SK-N-SH (cell line): Measurements from ENCODE around the gene SARDH. TPM values are rescaled to one million over a fixed set of nuclear protein-coding genes. Genes with fewer than 3 reads are reported as not detected.

Experiments
- CTCF ChIA-PET: fragments of 300-600, 350-600 bp; formaldehyde crosslinking; extraction: SDS; loops from one replicate; lab custom pipeline; 2021; lab: Yijun Ruan, JAX
- POLR2A ChIA-PET: fragments of 350-600 bp; sonication (Branson Sonifier 250); formaldehyde crosslinking; extraction: SDS; loops from one replicate; lab custom pipeline; 2020; ENCODE audit warnings: antibody characterized with exemption, inconsistent platforms; lab: Yijun Ruan, JAX
- DNase-seq: peaks from one replicate; pipeline ENCODE4 v3.0.0; 2012
- H2AFZ ChIP-seq: fragments of 200-600 bp; sonication (generic); 2 replicates; pipeline ENCODE4 v1.8.1; 2016; ENCODE audit warnings: antibody characterized with exemption, mild to moderate bottlenecking, low read depth
- H3F3A ChIP-seq: fragments of 200-600 bp; sonication (generic); replicated peaks from 2 replicates; pipeline ENCODE3; 2016; ENCODE audit warnings: antibody characterized with exemption, mild to moderate bottlenecking; ENCODE audit not compliant: insufficient read depth
- H3K27ac ChIP-seq, 2 experiments: fragments of 200-500 bp in 1 of 2; fragments of 200-600 bp in 1 of 2; sonication (Bioruptor generic) in 1 of 2; sonication (generic), shearing (Covaris generic) in 1 of 2; 2 replicates each; pipeline versions ENCODE4 v1.5.1 to v1.6.1; 2014 to 2016; ENCODE audit warnings: low read depth in 2 of 2, inconsistent platforms in 1 of 2, low read length in 1 of 2, mild to moderate bottlenecking in 1 of 2, mixed read lengths in 1 of 2
- H3K27me3 ChIP-seq: fragments of 200-600 bp; sonication (generic), shearing (Covaris generic); 2 replicates; pipeline ENCODE4 v1.6.1; 2016; ENCODE audit warnings: mixed run types; ENCODE audit not compliant: insufficient read depth
- H3K36me3 ChIP-seq, 2 experiments: fragments of 200-500 bp in 1 of 2; fragments of 200-600 bp in 1 of 2; sonication (Bioruptor generic) in 1 of 2; sonication (generic) in 1 of 2; replicated peaks in 1 of 2; 2 replicates each; pipeline versions ENCODE3 to v1.5.1; 2014 to 2016; ENCODE audit warnings: low read length in 1 of 2, mild to moderate bottlenecking in 1 of 2; ENCODE audit not compliant: insufficient read depth in 2 of 2, control insufficient read depth in 1 of 2
- H3K4me1 ChIP-seq, 2 experiments: fragments of 200-500 bp in 1 of 2; fragments of 200-600 bp in 1 of 2; sonication (Bioruptor generic) in 1 of 2; sonication (generic), shearing (Covaris generic) in 1 of 2; 2 replicates each; pipeline versions ENCODE4 v1.5.1 to v1.6.1; 2014 to 2016; ENCODE audit warnings: low read depth in 1 of 2, low read length in 1 of 2, mixed run types in 1 of 2; ENCODE audit not compliant: insufficient read depth in 2 of 2, control insufficient read depth in 1 of 2
- H3K4me2 ChIP-seq: fragments of 200-600 bp; sonication (generic), shearing (Covaris generic); 2 replicates; pipeline ENCODE4 v1.6.1; 2017; ENCODE audit warnings: mixed run types
- H3K4me3 ChIP-seq, 2 experiments: fragments of 200-500 bp in 1 of 2; fragments of 200-600 bp in 1 of 2; sonication (Bioruptor generic) in 1 of 2; sonication (generic), shearing (Covaris generic) in 1 of 2; 2 replicates each; pipeline versions ENCODE4 v1.5.1 to v1.8.1; 2014 to 2016; ENCODE audit warnings: low read depth in 2 of 2, inconsistent platforms in 1 of 2, low read length in 1 of 2, mild to moderate bottlenecking in 1 of 2, mixed read lengths in 1 of 2, moderate library complexity in 1 of 2
- H3K79me2 ChIP-seq: fragments of 200-600 bp; sonication (generic); 2 replicates; pipeline ENCODE4 v1.8.1; 2017; ENCODE audit warnings: mild to moderate bottlenecking; ENCODE audit not compliant: insufficient read depth
- H3K9ac ChIP-seq: fragments of 200-600 bp; sonication (generic); 2 replicates; pipeline ENCODE4 v1.6.1; 2017; ENCODE audit warnings: mixed run types
- H3K9me2 ChIP-seq: fragments of 200-600 bp; sonication (generic); 2 replicates; pipeline ENCODE4 v1.6.1; 2017; ENCODE audit warnings: mixed run types
- H3K9me3 ChIP-seq: fragments of 200-600 bp; sonication (generic); 2 replicates; pipeline ENCODE4 v1.6.1; 2017; ENCODE audit warnings: mixed run types, mild to moderate bottlenecking, moderate library complexity
- H4K20me1 ChIP-seq: fragments of 200-600 bp; sonication (generic); 2 replicates; pipeline ENCODE4 v1.6.1; 2017; ENCODE audit warnings: mild to moderate bottlenecking, mixed run types; ENCODE audit not compliant: insufficient read depth
- CHD2 ChIP-seq: fragments of 150-350 bp; IDR thresholded peaks from 2 replicates; pipeline ENCODE4 v1.6.1; 2018; ENCODE audit warnings: low read length; ENCODE audit not compliant: partially characterized antibody
- CTCF ChIP-seq: fragments of 200-600 bp; sonication (generic); IDR thresholded peaks from 2 replicates; pipeline ENCODE4 v1.6.1; 2017; ENCODE audit warnings: antibody characterized with exemption, mild to moderate bottlenecking, moderate library complexity
- EP300 ChIP-seq, 2 experiments: IDR thresholded peaks; 2 replicates each; pipeline versions ENCODE4 v1.4.0 to v1.6.1; 2012; ENCODE audit warnings: borderline replicate concordance in 1 of 2, low read depth in 1 of 2, low read length in 1 of 2
- FOSL2 ChIP-seq: IDR thresholded peaks from 2 replicates; pipeline ENCODE4 v1.4.0; 2012; ENCODE audit warnings: low read depth, mild to moderate bottlenecking, moderate library complexity, borderline replicate concordance
- FOXJ3 ChIP-seq: sonication (generic); formaldehyde crosslinking; IDR thresholded peaks from 2 replicates; pipeline ENCODE4 v1.5.1; 2020; ENCODE audit warnings: mild to moderate bottlenecking, missing genetic modification reagents
- FOXM1 ChIP-seq: IDR thresholded peaks from 2 replicates; pipeline ENCODE4 v1.4.0; 2012; ENCODE audit warnings: low read depth, mild to moderate bottlenecking
- NRF1 ChIP-seq: IDR thresholded peaks from 2 replicates; pipeline ENCODE4 v1.6.1; 2012; ENCODE audit warnings: low read depth, mild to moderate bottlenecking, low read length
- POLR2AphosphoS5 ChIP-seq: IDR thresholded peaks from 2 replicates; pipeline ENCODE4 v1.6.1; 2012; ENCODE audit warnings: low read depth, low read length
- RCOR1 ChIP-seq: fragments of 150-350 bp; IDR thresholded peaks from 2 replicates; pipeline ENCODE4 v1.6.1; 2017; ENCODE audit warnings: antibody characterized with exemption, low read length
- RXRA ChIP-seq: IDR thresholded peaks from 2 replicates; pipeline ENCODE4 v1.4.0; 2012; ENCODE audit warnings: low read depth, mild to moderate bottlenecking, borderline replicate concordance
- SIN3A ChIP-seq: IDR thresholded peaks from 2 replicates; pipeline ENCODE4 v1.6.1; 2012; ENCODE audit warnings: low read depth, mild to moderate bottlenecking, low read length, moderate library complexity, borderline replicate concordance
- SMC3 ChIP-seq: IDR thresholded peaks from 2 replicates; pipeline ENCODE4 v1.6.1; 2012; ENCODE audit warnings: low read depth, low read length, improper control_type of control experiment
- TAF1 ChIP-seq: IDR thresholded peaks from 2 replicates; pipeline ENCODE4 v1.6.1; 2012; ENCODE audit warnings: low read depth, mild to moderate bottlenecking, low read length, moderate library complexity, borderline replicate concordance
- TCF12 ChIP-seq: IDR thresholded peaks from 2 replicates; pipeline ENCODE4 v1.4.0; 2012
- TEAD4 ChIP-seq: IDR thresholded peaks from 2 replicates; pipeline ENCODE4 v1.4.0; 2012; ENCODE audit warnings: mild to moderate bottlenecking, borderline replicate concordance; ENCODE audit not compliant: insufficient read depth
- USF1 ChIP-seq: IDR thresholded peaks from 2 replicates; pipeline ENCODE4 v1.4.0; 2012; ENCODE audit warnings: low read depth, borderline replicate concordance
- WGBS: methylation state at CpG from one replicate; pipeline ENCODE4 v1.1.6; 2017; ENCODE audit warnings: low lambda C conversion rate; 5-methylcytosine and 5-hydroxymethylcytosine counted together
- polyA plus RNA-seq, 3 experiments: library from polyadenylated mRNA; depleted of rRNA; stranded (reverse); fragments of >200 nt; gene quantifications; 2 replicates each; pipeline ENCODE4 v1.2.3, GENCODE V29; 2012
- TF ChIP-seq, protein P1 (sequence below): IDR thresholded peaks from 2 replicates; pipeline ENCODE4 v1.6.1; 2012; ENCODE audit warnings: mild to moderate bottlenecking, low read depth, low read length, moderate library complexity
- TF ChIP-seq, protein P2 (sequence below): fragments of 150-350 bp; IDR thresholded peaks from 2 replicates; pipeline ENCODE4 v1.6.1; 2017; ENCODE audit warnings: antibody characterized with exemption, low read length, low read depth, borderline replicate concordance
- TF ChIP-seq, protein P3 (sequence below): fragments of 150-350 bp; IDR thresholded peaks from 2 replicates; pipeline ENCODE4 v1.6.1; 2016; ENCODE audit warnings: mild to moderate bottlenecking, low read depth, low read length
- TF ChIP-seq, protein P4 (sequence below): IDR thresholded peaks from 2 replicates; pipeline ENCODE4 v1.4.0; 2012; ENCODE audit warnings: low read depth, borderline replicate concordance

SARDH gene
- polyA plus RNA-seq, 1 of the 3 experiments (the other 2 are of a cell fraction) = 5.9 TPM

GRCh38 chr9:133647148-133647547, 91.0 kb downstream of the SARDH start:
- peaks cover 0 to 67% of the 10 kb centered on the region in 2 experiments; a peak in 1 of 4 replicates for H3K4me1 ChIP-seq
- POLR2A ChIA-PET = interaction anchor here (0.6 to 2.1 kb wide), 11 partner anchors 8 to 112 kb away, joined by 3 to 17 read pairs (median 5); partner anchors contain the start of genes ADAMTSL2, DBH and FAM163B
- no peak overlapping the region for H2AFZ ChIP-seq
- no peaks in the 10 kb centered on the region for H4K20me1 ChIP-seq
- WGBS = 49% methylated on average over 7 of the region's 7 CpGs
- CTCF ChIA-PET = interaction anchor here (0.8 to 1.7 kb wide), 6 partner anchors 10 to 161 kb away, joined by 3 to 5 read pairs (median 4); no protein-coding TSS in a partner anchor
- H3K27me3 ChIP-seq = peaks cover 20% of the 10 kb centered on the region; the same call in 1 of the 2 replicates
- no peak overlapping the region for H3K4me2 ChIP-seq
- no peaks in the 10 kb centered on the region for H3K79me2 ChIP-seq
- no peak overlapping the region for H3K9ac ChIP-seq
- no peak overlapping the region for H3K4me3 ChIP-seq
- H3K36me3 ChIP-seq = peaks cover 0 to 9% of the 10 kb centered on the region in 2 experiments
- H3K27ac ChIP-seq = peak overlapping the region in 1 of 2 experiments; percentile 51; a peak in 1 of 4 replicates
- TF ChIP-seq RXRA = no peak
- TF ChIP-seq, protein P1, sequence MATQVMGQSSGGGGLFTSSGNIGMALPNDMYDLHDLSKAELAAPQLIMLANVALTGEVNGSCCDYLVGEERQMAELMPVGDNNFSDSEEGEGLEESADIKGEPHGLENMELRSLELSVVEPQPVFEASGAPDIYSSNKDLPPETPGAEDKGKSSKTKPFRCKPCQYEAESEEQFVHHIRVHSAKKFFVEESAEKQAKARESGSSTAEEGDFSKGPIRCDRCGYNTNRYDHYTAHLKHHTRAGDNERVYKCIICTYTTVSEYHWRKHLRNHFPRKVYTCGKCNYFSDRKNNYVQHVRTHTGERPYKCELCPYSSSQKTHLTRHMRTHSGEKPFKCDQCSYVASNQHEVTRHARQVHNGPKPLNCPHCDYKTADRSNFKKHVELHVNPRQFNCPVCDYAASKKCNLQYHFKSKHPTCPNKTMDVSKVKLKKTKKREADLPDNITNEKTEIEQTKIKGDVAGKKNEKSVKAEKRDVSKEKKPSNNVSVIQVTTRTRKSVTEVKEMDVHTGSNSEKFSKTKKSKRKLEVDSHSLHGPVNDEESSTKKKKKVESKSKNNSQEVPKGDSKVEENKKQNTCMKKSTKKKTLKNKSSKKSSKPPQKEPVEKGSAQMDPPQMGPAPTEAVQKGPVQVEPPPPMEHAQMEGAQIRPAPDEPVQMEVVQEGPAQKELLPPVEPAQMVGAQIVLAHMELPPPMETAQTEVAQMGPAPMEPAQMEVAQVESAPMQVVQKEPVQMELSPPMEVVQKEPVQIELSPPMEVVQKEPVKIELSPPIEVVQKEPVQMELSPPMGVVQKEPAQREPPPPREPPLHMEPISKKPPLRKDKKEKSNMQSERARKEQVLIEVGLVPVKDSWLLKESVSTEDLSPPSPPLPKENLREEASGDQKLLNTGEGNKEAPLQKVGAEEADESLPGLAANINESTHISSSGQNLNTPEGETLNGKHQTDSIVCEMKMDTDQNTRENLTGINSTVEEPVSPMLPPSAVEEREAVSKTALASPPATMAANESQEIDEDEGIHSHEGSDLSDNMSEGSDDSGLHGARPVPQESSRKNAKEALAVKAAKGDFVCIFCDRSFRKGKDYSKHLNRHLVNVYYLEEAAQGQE = no peak
- TF ChIP-seq POLR2AphosphoS5 = no peak
- no peak for TF ChIP-seq CTCF
- no peak for TF ChIP-seq RCOR1
- TF ChIP-seq, protein P2, sequence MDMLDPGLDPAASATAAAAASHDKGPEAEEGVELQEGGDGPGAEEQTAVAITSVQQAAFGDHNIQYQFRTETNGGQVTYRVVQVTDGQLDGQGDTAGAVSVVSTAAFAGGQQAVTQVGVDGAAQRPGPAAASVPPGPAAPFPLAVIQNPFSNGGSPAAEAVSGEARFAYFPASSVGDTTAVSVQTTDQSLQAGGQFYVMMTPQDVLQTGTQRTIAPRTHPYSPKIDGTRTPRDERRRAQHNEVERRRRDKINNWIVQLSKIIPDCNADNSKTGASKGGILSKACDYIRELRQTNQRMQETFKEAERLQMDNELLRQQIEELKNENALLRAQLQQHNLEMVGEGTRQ = no peak
- no peak for TF ChIP-seq SIN3A
- TF ChIP-seq TAF1 = no peak
- no peak for TF ChIP-seq CHD2
- no peak for TF ChIP-seq SMC3
- no peak for TF ChIP-seq USF1
- no peak for TF ChIP-seq NRF1
- no peak for TF ChIP-seq FOSL2
- TF ChIP-seq, protein P3, sequence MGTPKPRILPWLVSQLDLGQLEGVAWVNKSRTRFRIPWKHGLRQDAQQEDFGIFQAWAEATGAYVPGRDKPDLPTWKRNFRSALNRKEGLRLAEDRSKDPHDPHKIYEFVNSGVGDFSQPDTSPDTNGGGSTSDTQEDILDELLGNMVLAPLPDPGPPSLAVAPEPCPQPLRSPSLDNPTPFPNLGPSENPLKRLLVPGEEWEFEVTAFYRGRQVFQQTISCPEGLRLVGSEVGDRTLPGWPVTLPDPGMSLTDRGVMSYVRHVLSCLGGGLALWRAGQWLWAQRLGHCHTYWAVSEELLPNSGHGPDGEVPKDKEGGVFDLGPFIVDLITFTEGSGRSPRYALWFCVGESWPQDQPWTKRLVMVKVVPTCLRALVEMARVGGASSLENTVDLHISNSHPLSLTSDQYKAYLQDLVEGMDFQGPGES = no peak
- no peak for TF ChIP-seq TEAD4
- no peak for TF ChIP-seq TCF12
- TF ChIP-seq, protein P4, sequence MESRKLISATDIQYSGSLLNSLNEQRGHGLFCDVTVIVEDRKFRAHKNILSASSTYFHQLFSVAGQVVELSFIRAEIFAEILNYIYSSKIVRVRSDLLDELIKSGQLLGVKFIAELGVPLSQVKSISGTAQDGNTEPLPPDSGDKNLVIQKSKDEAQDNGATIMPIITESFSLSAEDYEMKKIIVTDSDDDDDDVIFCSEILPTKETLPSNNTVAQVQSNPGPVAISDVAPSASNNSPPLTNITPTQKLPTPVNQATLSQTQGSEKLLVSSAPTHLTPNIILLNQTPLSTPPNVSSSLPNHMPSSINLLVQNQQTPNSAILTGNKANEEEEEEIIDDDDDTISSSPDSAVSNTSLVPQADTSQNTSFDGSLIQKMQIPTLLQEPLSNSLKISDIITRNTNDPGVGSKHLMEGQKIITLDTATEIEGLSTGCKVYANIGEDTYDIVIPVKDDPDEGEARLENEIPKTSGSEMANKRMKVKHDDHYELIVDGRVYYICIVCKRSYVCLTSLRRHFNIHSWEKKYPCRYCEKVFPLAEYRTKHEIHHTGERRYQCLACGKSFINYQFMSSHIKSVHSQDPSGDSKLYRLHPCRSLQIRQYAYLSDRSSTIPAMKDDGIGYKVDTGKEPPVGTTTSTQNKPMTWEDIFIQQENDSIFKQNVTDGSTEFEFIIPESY = no peak
- TF ChIP-seq FOXJ3 (CRISPR knock-in tag) = no peak
- no peak for TF ChIP-seq FOXM1
- TF ChIP-seq EP300 (IDR thresholded peaks at IDR 0.05; ENCODE audit: borderline replicate concordance in 1 of 2, low read depth in 1 of 2, low read length in 1 of 2) = no peak
- H3F3A ChIP-seq = no peaks in the 10 kb centered on the region
- no peak for DNase-seq
- no peaks in the 10 kb centered on the region for H3K9me3 ChIP-seq
- H3K9me2 ChIP-seq = no peaks in the 10 kb centered on the region
